Tibial nerve (tissue), 4 donors: Measurements from ENCODE around the gene ZMPSTE24. TPM values are rescaled to one million over a fixed set of nuclear protein-coding genes. Genes with fewer than 3 reads are reported as not detected.
"Not testable (repeated sequence)": the region's sequence is repeated elsewhere in the genome, so short reads cannot be mapped to it uniquely, and the experiment has no call there.

ENCODE experiments used
- DNase-seq, 2 donors: peaks; one replicate each; pipeline ENCODE4 v3.0.0-alpha.2; 2019; ENCODE audit warnings: low spot score in 2 of 2
- H3K27ac ChIP-seq, 4 donors: fragments of 200-600 bp; sonication (generic) in 3 of 4; one replicate each; pipeline ENCODE4 v1.5.1; 2017 to 2019; ENCODE audit warnings: mild to moderate bottlenecking in 1 of 4
- H3K27me3 ChIP-seq, 2 donors: fragments of 200-600 bp; sonication (generic) in 1 of 2; one replicate each; pipeline versions ENCODE4 v1.5.1 to v1.6.0; 2017 to 2019
- H3K36me3 ChIP-seq, 3 donors: fragments of 200-600 bp; sonication (generic); one replicate each; pipeline ENCODE4 v1.5.1; 2018 to 2019
- H3K4me1 ChIP-seq, 4 donors: fragments of 200-600 bp; sonication (generic) in 3 of 4; one replicate each; pipeline ENCODE4 v1.5.1; 2017 to 2019
- H3K4me3 ChIP-seq, 4 donors: fragments of 200-600 bp; sonication (generic) in 3 of 4; one replicate each; pipeline ENCODE4 v1.5.1; 2017 to 2019; ENCODE audit warnings: mild to moderate bottlenecking in 1 of 4, moderate library complexity in 1 of 4
- H3K9me3 ChIP-seq, 4 donors: fragments of 200-600 bp; sonication (generic) in 3 of 4; one replicate each; pipeline ENCODE4 v1.5.1; 2017 to 2019
- CTCF ChIP-seq, 5 experiments: fragments of 200-600 bp in 3 of 5; fragments of 450-650 bp in 2 of 5; sonication (generic) in 3 of 5; IDR thresholded peaks; one replicate each; pipeline ENCODE4 v1.5.1; 2016 to 2019; ENCODE audit warnings: antibody characterized with exemption in 5 of 5, mild to moderate bottlenecking in 3 of 5, moderate library complexity in 2 of 5
- WGBS, 2 donors: methylation state at CpG; one replicate each; pipeline ENCODE4 v1.1.5; 2018; 5-methylcytosine and 5-hydroxymethylcytosine counted together
- total RNA-seq, 4 donors: library from RNA; depleted of rRNA; stranded (reverse); fragments of >200 nt; gene quantifications; one replicate each; pipeline ENCODE4 v1.1.0, GENCODE V29; 2016

The ZMPSTE24 gene
- total RNA-seq, 4 donors from 2014 or later = 27.0 to 51.1 (median 32.1) TPM

GRCh38 chr1:40341491-40342380 lies 83.7 kb downstream of the ZMPSTE24 start:
- 67 to 77% methylated on average over 6 of the region's 6 CpGs for WGBS, 2 donors
- H3K36me3 ChIP-seq = no peaks in the 10 kb centered on the region
- no peaks in the 10 kb centered on the region for H3K9me3 ChIP-seq
- no peak for DNase-seq
- H3K27ac ChIP-seq = no peak overlapping the region
- H3K4me3 ChIP-seq = no peak overlapping the region
- H3K27me3 ChIP-seq = no peaks in the 10 kb centered on the region
- no peak for TF ChIP-seq CTCF (IDR thresholded peaks at IDR 0.05)
- peaks cover 0 to 8% (median 0%) of the 10 kb centered on the region in 4 donors for H3K4me1 ChIP-seq

- not testable (repeated sequence) for H3K9me3 ChIP-seq, H3K27ac ChIP-seq, H3K27me3 ChIP-seq, H3K4me3 ChIP-seq, H3K4me1 ChIP-seq, H3K36me3 ChIP-seq, DNase-seq
- WGBS, 2 donors = 87 to 90% methylated on average over 3 of the region's 3 CpGs
Measured at GRCh38 chr1:40342381-40342717, 84.3 kb downstream of the ZMPSTE24 start.

Other genes with a start within 250 kb of the ZMPSTE24 start
- gene CAP1, start 217.5 kb upstream of the ZMPSTE24 start, total RNA-seq = 100 to 1,000 TPM; 210 to 281 (median 227) TPM
- gene PPT1, start 161.0 kb upstream of the ZMPSTE24 start, total RNA-seq = 10 to 100 TPM; 52.8 to 88.5 (median 58.7) TPM
- 10 to 100 TPM; 20.1 to 23.5 (median 21.5) TPM for gene RLF, start 96.8 kb upstream of the ZMPSTE24 start, total RNA-seq
- gene TMCO2, start 10.3 kb upstream of the ZMPSTE24 start, total RNA-seq = not detected
- gene COL9A2, start 59.0 kb downstream of the ZMPSTE24 start, total RNA-seq = 1 to 10 TPM; 3.3 to 8.8 (median 7.0) TPM
- gene SMAP2, start 115.5 kb downstream of the ZMPSTE24 start, total RNA-seq = 10 to 100 TPM; 36.7 to 55.2 (median 45.1) TPM
- gene ZFP69B, start 192.2 kb downstream of the ZMPSTE24 start, total RNA-seq = 1 to 10 TPM in 2 of 4 donors, under 1 TPM in 2; 0.39 to 2.3 (median 1.3) TPM
- gene ZFP69, start 219.1 kb downstream of the ZMPSTE24 start, total RNA-seq = 1 to 10 TPM; 1.7 to 7.6 (median 3.4) TPM